Heart left ventricle (tissue), 13 donors: ENCODE measurements around the gene IGSF8.

ENCODE experiments used
- POLR2A ChIP-seq, 2 donors: fragments of 450-650 bp; IDR thresholded peaks; one replicate each; pipeline ENCODE4 v1.6.1; 2017; ENCODE audit warnings: antibody characterized with exemption in 2 of 2, mild to moderate bottlenecking in 2 of 2, moderate library complexity in 2 of 2
- TF ChIP-seq, protein P1 (sequence below), 12 donors: fragments of 200-600 bp; sonication (generic) in 4 of 12; IDR thresholded peaks; one replicate each; pipeline versions ENCODE4 v1.5.0 to v1.8.0; 2018 to 2022; ENCODE audit warnings: antibody characterized with exemption in 12 of 12, mild to moderate bottlenecking in 5 of 12
- donor health status: ischemic (EF 13 %, LVEDD 7.1; RV severe dilation, severe dysfunction).
- donor health status: DM: no; HTN: yes; CAD: no.
- donor health status: DM: no; HTN: no; CAD: no.
- donor health status: ischemic (EF 25% LVEDD 6.9; RV normal size, moderate dysfunction).
- donor health status: ischemic (EF 25% LVEDD 5.7; RV mildly dilated, moderate dysfunction).
- donor health status: ischemic (EF 35%, LVEDD 5.7; RV mildly dilated, moderate dysfunction).
- donor health status: nonischemic (EF 11% LVEDD 7.7; RV severe dilation, severe dysfunction).
- donor health status: DM: yes; HTN: yes; CAD: no.
- donor health status: PGD.
- donor health status: ischemic (EF 29% LVEDD 5.4; RV normal size, mild dysfunction).
- donor health status: nonischemic (EF 23%, LVEDD 6.1; RV moderate dilation, normal function).

DNA sequence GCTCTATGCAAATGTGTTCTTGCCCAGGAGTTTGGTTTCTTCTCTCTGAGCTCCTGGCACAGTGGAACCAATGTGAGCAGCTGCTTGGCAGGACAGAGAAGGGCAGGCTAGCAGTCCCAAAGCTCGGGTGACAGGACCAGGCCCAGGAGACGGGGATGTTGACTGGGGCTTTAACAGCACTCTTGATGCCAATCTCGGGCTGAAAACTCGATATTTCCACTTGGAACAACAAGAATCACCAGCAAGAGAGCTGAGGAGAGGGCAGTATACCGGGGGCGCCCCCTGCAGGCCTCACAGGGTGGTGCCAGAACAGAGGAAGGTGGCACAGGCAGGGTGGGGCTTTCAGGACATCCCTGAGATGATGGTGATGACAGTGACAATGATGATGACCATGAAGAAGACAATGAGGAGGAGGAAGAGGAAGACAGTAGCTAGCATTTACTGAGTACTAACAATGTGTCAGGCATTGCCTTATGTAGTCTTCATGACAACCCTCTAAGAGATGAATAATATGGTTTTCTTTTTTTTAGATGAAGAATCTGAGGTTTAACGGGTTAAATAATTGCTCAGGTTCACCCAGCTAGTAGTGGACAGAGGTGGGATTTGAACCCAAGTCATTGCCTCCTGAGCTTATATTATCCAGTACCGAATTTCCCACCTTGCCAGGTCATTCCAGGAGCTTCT is 19.8 kb downstream of the IGSF8 start:
- TF ChIP-seq, protein P1, sequence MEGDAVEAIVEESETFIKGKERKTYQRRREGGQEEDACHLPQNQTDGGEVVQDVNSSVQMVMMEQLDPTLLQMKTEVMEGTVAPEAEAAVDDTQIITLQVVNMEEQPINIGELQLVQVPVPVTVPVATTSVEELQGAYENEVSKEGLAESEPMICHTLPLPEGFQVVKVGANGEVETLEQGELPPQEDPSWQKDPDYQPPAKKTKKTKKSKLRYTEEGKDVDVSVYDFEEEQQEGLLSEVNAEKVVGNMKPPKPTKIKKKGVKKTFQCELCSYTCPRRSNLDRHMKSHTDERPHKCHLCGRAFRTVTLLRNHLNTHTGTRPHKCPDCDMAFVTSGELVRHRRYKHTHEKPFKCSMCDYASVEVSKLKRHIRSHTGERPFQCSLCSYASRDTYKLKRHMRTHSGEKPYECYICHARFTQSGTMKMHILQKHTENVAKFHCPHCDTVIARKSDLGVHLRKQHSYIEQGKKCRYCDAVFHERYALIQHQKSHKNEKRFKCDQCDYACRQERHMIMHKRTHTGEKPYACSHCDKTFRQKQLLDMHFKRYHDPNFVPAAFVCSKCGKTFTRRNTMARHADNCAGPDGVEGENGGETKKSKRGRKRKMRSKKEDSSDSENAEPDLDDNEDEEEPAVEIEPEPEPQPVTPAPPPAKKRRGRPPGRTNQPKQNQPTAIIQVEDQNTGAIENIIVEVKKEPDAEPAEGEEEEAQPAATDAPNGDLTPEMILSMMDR (IDR thresholded peaks at IDR 0.05): peak; percentile 36 to 86 (median 57)
- TF ChIP-seq POLR2A (IDR thresholded peaks at IDR 0.05): no peak
